Measurements from ENCODE around the gene NR1I3. TPM values are rescaled to one million over a fixed set of nuclear protein-coding genes. Genes with fewer than 3 reads are reported as not detected.

The NR1I3 gene
- total RNA-seq, 1 donor from 2014 or later: not detected

DNA sequence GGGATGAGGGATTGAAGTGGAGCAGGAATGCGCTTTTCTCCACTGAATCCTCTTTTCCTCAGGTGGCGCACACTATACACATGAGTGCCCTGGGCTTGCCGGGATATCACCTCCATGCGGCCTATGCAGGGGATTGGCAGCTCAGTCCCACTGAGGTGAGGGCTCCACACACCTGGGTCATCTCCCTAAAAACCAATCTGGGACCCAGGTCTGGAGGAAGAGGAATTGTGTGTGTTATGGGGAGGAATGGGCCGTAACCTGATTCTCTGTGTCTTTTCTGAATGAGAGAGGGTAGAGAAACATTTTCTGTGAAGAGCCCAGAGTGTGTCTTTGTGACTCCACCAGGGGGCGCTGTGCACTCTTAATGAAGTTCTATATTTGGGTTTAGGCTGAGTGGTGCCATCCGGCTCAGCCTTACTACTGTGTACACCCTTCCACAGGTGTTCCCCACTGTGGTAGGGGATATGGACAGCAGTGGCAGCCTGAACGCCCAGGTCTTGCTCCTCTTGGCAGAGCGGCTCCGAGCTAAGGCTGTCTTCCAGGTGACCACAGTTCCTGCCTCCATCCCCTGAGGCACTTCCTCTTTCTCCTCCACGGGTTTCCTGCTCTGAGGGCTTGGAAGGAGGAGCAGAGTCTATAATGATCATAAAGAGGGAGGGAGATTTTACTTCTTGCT is 10.7 kb downstream of the NR1I3 start:
- no peaks in the 10 kb centered on the region for H3K9me3 Mint-ChIP-seq (ENCODE audit: unreplicated experiment)
- peaks cover 11% of the 10 kb centered on the region for H3K4me1 ChIP-seq (ENCODE audit: insufficient read depth, low read length)
- FAIRE-seq (no peak), DNase-seq (ENCODE audit: low read depth) (peak; percentile 36)
- H3K9me3 ChIP-seq (ENCODE audit: insufficient read depth, low read depth, low read length): no peaks in the 10 kb centered on the region
- peaks cover 15% of the 10 kb centered on the region for H3K4me1 Mint-ChIP-seq (ENCODE audit: low read depth, unreplicated experiment)
- H3K4me3 Mint-ChIP-seq (ENCODE audit: unreplicated experiment): peak overlapping the region; percentile 100
- TF ChIP-seq, protein P1, sequence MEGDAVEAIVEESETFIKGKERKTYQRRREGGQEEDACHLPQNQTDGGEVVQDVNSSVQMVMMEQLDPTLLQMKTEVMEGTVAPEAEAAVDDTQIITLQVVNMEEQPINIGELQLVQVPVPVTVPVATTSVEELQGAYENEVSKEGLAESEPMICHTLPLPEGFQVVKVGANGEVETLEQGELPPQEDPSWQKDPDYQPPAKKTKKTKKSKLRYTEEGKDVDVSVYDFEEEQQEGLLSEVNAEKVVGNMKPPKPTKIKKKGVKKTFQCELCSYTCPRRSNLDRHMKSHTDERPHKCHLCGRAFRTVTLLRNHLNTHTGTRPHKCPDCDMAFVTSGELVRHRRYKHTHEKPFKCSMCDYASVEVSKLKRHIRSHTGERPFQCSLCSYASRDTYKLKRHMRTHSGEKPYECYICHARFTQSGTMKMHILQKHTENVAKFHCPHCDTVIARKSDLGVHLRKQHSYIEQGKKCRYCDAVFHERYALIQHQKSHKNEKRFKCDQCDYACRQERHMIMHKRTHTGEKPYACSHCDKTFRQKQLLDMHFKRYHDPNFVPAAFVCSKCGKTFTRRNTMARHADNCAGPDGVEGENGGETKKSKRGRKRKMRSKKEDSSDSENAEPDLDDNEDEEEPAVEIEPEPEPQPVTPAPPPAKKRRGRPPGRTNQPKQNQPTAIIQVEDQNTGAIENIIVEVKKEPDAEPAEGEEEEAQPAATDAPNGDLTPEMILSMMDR (IDR thresholded peaks at IDR 0.05; ENCODE audit: insufficient read depth, low read depth, low read length): peak; percentile 85
- no peak for TF ChIP-seq EZH2 (IDR thresholded peaks at IDR 0.05; ENCODE audit: insufficient read depth, low read length)
- peak overlapping the region; percentile 19 for H2AFZ ChIP-seq (ENCODE audit: low read depth, low read length)
- H3K36me3 ChIP-seq (ENCODE audit: insufficient read depth, low read length): peaks cover 12% of the 10 kb centered on the region
- peak overlapping the region; percentile 30 for H3K27ac Mint-ChIP-seq (ENCODE audit: unreplicated experiment)
- H3K9ac ChIP-seq (ENCODE audit: low read length): peak overlapping the region; percentile 93
- H3K27me3 ChIP-seq (ENCODE audit: insufficient read depth, low read length): no peaks in the 10 kb centered on the region
- peaks cover 8% of the 10 kb centered on the region for H3K79me2 ChIP-seq (ENCODE audit: insufficient read depth, low read length)
- H3K27me3 Mint-ChIP-seq (ENCODE audit: low read depth, unreplicated experiment): peaks cover 7% of the 10 kb centered on the region
- H3K36me3 Mint-ChIP-seq (ENCODE audit: low read depth, unreplicated experiment): peaks cover 14% of the 10 kb centered on the region
- peak overlapping the region; percentile 95 for H3K4me2 ChIP-seq (ENCODE audit: low read length)
- H3K4me3 ChIP-seq (ENCODE audit: insufficient read depth, low read depth, low read length): peak overlapping the region; percentile 91
- no peaks in the 10 kb centered on the region for H4K20me1 ChIP-seq (ENCODE audit: insufficient read depth, low read length)
- H3K27ac ChIP-seq (ENCODE audit: low read depth, low read length): no peak overlapping the region

DNA sequence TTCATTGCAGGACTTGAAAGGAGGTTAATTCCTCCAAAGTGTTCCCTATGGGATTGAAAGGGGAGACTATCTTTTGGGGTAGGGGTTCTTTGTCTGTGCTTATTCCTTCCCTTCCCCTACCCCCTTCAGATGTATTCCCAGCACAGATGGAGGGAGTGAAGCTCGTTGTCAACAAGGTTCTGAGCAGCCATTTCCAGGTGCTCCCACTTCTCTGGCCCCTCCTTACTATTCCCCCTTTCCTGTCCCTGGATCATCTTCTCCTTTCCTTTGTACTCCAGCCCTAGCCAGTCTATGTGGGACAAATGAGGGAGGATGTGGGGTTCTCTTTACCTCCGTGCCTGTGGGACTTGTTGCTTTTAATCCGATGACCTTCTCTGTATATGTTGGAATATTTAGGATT is 11.2 kb downstream of the NR1I3 start:
- H3K27me3 ChIP-seq (ENCODE audit: insufficient read depth, low read length): no peaks in the 10 kb centered on the region
- no peak for DNase-seq (ENCODE audit: low read depth)
- peak overlapping the region; percentile 91 for H2AFZ ChIP-seq (ENCODE audit: low read depth, low read length)
- FAIRE-seq: no peak
- Mint-ChIP-seq H3K27ac (ENCODE audit: unreplicated experiment) (peak overlapping the region; percentile 81), H3K36me3 (ENCODE audit: low read depth, unreplicated experiment) (peaks cover 14% of the 10 kb centered on the region), H3K4me3 (ENCODE audit: unreplicated experiment) (peak overlapping the region; percentile 100), H3K27me3 (ENCODE audit: low read depth, unreplicated experiment) (peaks cover 11% of the 10 kb centered on the region), H3K9me3 (ENCODE audit: unreplicated experiment) (no peaks in the 10 kb centered on the region), H3K4me1 (ENCODE audit: low read depth, unreplicated experiment) (peaks cover 15% of the 10 kb centered on the region)
- H3K79me2 ChIP-seq (ENCODE audit: insufficient read depth, low read length): peaks cover 8% of the 10 kb centered on the region
- TF ChIP-seq, protein P1 (IDR thresholded peaks at IDR 0.05; ENCODE audit: insufficient read depth, low read depth, low read length): no peak
- TF ChIP-seq EZH2 (IDR thresholded peaks at IDR 0.05; ENCODE audit: insufficient read depth, low read length): no peak
- peak overlapping the region; percentile 93 for H3K9ac ChIP-seq (ENCODE audit: low read length)
- H3K27ac ChIP-seq (ENCODE audit: low read depth, low read length): no peak overlapping the region
- H3K4me1 ChIP-seq (ENCODE audit: insufficient read depth, low read length): peaks cover 11% of the 10 kb centered on the region
- H4K20me1 ChIP-seq (ENCODE audit: insufficient read depth, low read length): no peaks in the 10 kb centered on the region
- peak overlapping the region; percentile 95 for H3K4me2 ChIP-seq (ENCODE audit: low read length)
- H3K9me3 ChIP-seq (ENCODE audit: insufficient read depth, low read depth, low read length): no peaks in the 10 kb centered on the region
- H3K36me3 ChIP-seq (ENCODE audit: insufficient read depth, low read length): peaks cover 12% of the 10 kb centered on the region
- H3K4me3 ChIP-seq (ENCODE audit: insufficient read depth, low read depth, low read length): peak overlapping the region; percentile 91

DNA sequence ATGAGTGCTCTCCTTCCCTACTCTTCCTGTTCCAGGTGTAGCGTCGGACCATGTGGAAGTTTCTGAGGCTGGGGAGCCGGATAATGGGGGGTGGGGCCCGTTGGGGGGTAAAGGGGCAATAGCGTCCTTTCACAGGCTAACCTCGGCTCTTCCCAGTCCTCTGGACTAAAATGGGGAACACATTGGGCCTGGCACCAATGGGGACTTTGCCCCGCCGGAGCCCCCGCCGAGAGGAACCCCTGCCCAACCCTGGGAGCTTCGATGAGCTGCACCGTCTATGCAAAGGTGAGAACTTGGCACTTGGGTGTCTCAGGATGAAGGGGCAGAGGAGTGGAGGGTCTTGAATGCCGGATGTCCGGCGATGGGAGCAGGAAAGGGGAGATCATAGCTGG is 11.7 kb downstream of the NR1I3 start:
- peak overlapping the region; percentile 93 for H3K9ac ChIP-seq (ENCODE audit: low read length)
- peaks cover 14% of the 10 kb centered on the region for H3K36me3 Mint-ChIP-seq (ENCODE audit: low read depth, unreplicated experiment)

More for the DNA sequence above, 11.7 kb downstream of the NR1I3 start:
- peaks cover 11% of the 10 kb centered on the region for H3K4me1 ChIP-seq (ENCODE audit: insufficient read depth, low read length)
- H3K4me3 ChIP-seq (ENCODE audit: insufficient read depth, low read depth, low read length): peak overlapping the region; percentile 91
- no peaks in the 10 kb centered on the region for H3K9me3 ChIP-seq (ENCODE audit: insufficient read depth, low read depth, low read length)
- peaks cover 8% of the 10 kb centered on the region for H3K79me2 ChIP-seq (ENCODE audit: insufficient read depth, low read length)
- Mint-ChIP-seq H3K4me3 (ENCODE audit: unreplicated experiment) (peak overlapping the region; percentile 100), H3K9me3 (ENCODE audit: unreplicated experiment) (no peaks in the 10 kb centered on the region), H3K27ac (ENCODE audit: unreplicated experiment) (peak overlapping the region; percentile 98), H3K27me3 (ENCODE audit: low read depth, unreplicated experiment) (peaks cover 11% of the 10 kb centered on the region), H3K4me1 (ENCODE audit: low read depth, unreplicated experiment) (peaks cover 15% of the 10 kb centered on the region)
- H3K4me2 ChIP-seq (ENCODE audit: low read length): peak overlapping the region; percentile 95
- H4K20me1 ChIP-seq (ENCODE audit: insufficient read depth, low read length): no peaks in the 10 kb centered on the region
- DNase-seq (ENCODE audit: low read depth): no peak
- no peak for FAIRE-seq
- H3K36me3 ChIP-seq (ENCODE audit: insufficient read depth, low read length): peaks cover 12% of the 10 kb centered on the region
- peak overlapping the region; percentile 68 for H3K27ac ChIP-seq (ENCODE audit: low read depth, low read length)
- TF ChIP-seq, protein P1 (IDR thresholded peaks at IDR 0.05; ENCODE audit: insufficient read depth, low read depth, low read length): no peak
- no peak for TF ChIP-seq EZH2 (IDR thresholded peaks at IDR 0.05; ENCODE audit: insufficient read depth, low read length)
- H3K27me3 ChIP-seq (ENCODE audit: insufficient read depth, low read length): no peaks in the 10 kb centered on the region
- peak overlapping the region; percentile 91 for H2AFZ ChIP-seq (ENCODE audit: low read depth, low read length)
